HepG2 (cell line): ENCODE data around the gene TENM3. TPM values are rescaled to one million over a fixed set of nuclear protein-coding genes. Genes with fewer than 3 reads are reported as not detected.

Experiments used
- ATAC-seq: fragments of 200-7000 bp; cut with Tn5 transposase; 3 replicates; pipeline ENCODE4 v1.9.1; 2020; ENCODE audit warnings: mild to moderate bottlenecking, moderate library complexity
- BruUV-seq: library from RNA; stranded (reverse); fragments of 400-500 nt; replicated peaks from 2 replicates; lab custom pipeline; 2021; lab: Mats Ljungman, UMichigan
- CTCF ChIA-PET: fragments of 300-600 bp; formaldehyde crosslinking; extraction: SDS; loops from one replicate; lab custom pipeline; 2021; ENCODE audit warnings: low total read pairs, inconsistent platforms, low intra/inter-chr PET ratio; lab: Yijun Ruan, JAX
- POLR2A ChIA-PET: fragments of 350-600 bp; sonication (Branson Sonifier 250); formaldehyde crosslinking; loops from one replicate; lab custom pipeline; 2020; ENCODE audit warnings: antibody characterized with exemption, inconsistent platforms; lab: Yijun Ruan, JAX
- DNase-seq: peaks from one replicate; pipeline ENCODE4 v3.0.0-alpha.2; 2015; ENCODE audit warnings: low spot score
- FAIRE-seq: peaks from 3 replicates; lab custom pipeline; 2011; peaks lifted over from hg19 to GRCh38; lab: Jason Lieb, UNC
- H2AFZ ChIP-seq: one replicate; pipeline ENCODE4 v1.6.1; 2011; ENCODE audit warnings: low read length, inconsistent platforms
- H3K27ac ChIP-seq: fragments of 300-600 bp; 3 replicates; pipeline ENCODE4 v1.8.0; 2011; ENCODE audit warnings: mixed run types, mild to moderate bottlenecking, mixed read lengths, low read length, inconsistent platforms; ENCODE audit not compliant: insufficient read depth; ENCODE audit errors: extremely low read length
- H3K27me3 ChIP-seq, 2 experiments: fragments of 200-600 bp in 1 of 2; 2 replicates in 1 of 2; 3 replicates in 1 of 2; pipeline versions ENCODE4 v1.6.0 to v1.8.0; 2011; ENCODE audit warnings: low read length in 2 of 2, mild to moderate bottlenecking in 2 of 2, moderate library complexity in 2 of 2, inconsistent platforms in 1 of 2; ENCODE audit not compliant: insufficient read depth in 2 of 2, control insufficient read depth in 1 of 2
- H3K36me3 ChIP-seq, 2 experiments: fragments of 200-600 bp in 1 of 2; replicated peaks in 1 of 2; 2 replicates in 1 of 2; 3 replicates in 1 of 2; pipeline versions ENCODE4 v1.5.1 to v1.8.0; 2011; ENCODE audit warnings: low read length in 2 of 2, inconsistent platforms in 1 of 2; ENCODE audit not compliant: insufficient read depth in 2 of 2, control insufficient read depth in 1 of 2
- H3K4me1 ChIP-seq: 2 replicates; pipeline ENCODE4 v1.5.1; 2012; ENCODE audit warnings: low read length, inconsistent platforms; ENCODE audit not compliant: insufficient read depth
- H3K4me2 ChIP-seq: 2 replicates; pipeline ENCODE4 v1.6.0; 2011; ENCODE audit warnings: low read depth, low read length, inconsistent platforms
- H3K4me3 ChIP-seq, 3 experiments: fragments of 200-600 bp in 1 of 3; sonication (generic), shearing (Covaris generic) in 1 of 3; replicated peaks in 1 of 3; 2 replicates each; pipeline ENCODE4 v1.5.1; 2011 to 2016; ENCODE audit warnings: low read length in 3 of 3, inconsistent platforms in 2 of 3, low read depth in 2 of 3, mild to moderate bottlenecking in 2 of 3, control low read depth in 1 of 3, mixed read lengths in 1 of 3; ENCODE audit not compliant: insufficient read depth in 1 of 3
- H3K79me2 ChIP-seq: one replicate; pipeline ENCODE4 v1.6.1; 2011; ENCODE audit warnings: low read length, inconsistent platforms; ENCODE audit not compliant: insufficient read depth
- H3K9ac ChIP-seq: 2 replicates; pipeline ENCODE4 v1.6.0; 2011; ENCODE audit warnings: mild to moderate bottlenecking, low read depth, low read length, inconsistent platforms; ENCODE audit not compliant: insufficient read depth
- H3K9me3 ChIP-seq: 2 replicates; pipeline ENCODE4 v1.5.1; 2012; ENCODE audit warnings: mild to moderate bottlenecking, low read length
- H4K20me1 ChIP-seq: 2 replicates; pipeline ENCODE4 v1.6.0; 2011; ENCODE audit warnings: inconsistent platforms, mild to moderate bottlenecking, low read length, moderate library complexity; ENCODE audit not compliant: insufficient read depth
- CC2D1A ChIP-seq: sonication (generic); formaldehyde crosslinking; IDR thresholded peaks from 2 replicates; pipeline ENCODE4 v1.8.1; 2023; ENCODE audit warnings: mild to moderate bottlenecking, missing genetic modification reagents
- MXD4 ChIP-seq: IDR thresholded peaks from 2 replicates; pipeline ENCODE4 v1.6.1; 2016; ENCODE audit warnings: mild to moderate bottlenecking, missing biosample characterization, missing genetic modification reagents
- NRL ChIP-seq: sonication (generic); formaldehyde crosslinking; IDR thresholded peaks from 2 replicates; pipeline ENCODE4 v1.5.0; 2020; ENCODE audit warnings: missing genetic modification reagents, mild to moderate bottlenecking, moderate library complexity, borderline replicate concordance
- SRF ChIP-seq: IDR thresholded peaks from 2 replicates; pipeline ENCODE4 v1.6.1; 2011; ENCODE audit warnings: mild to moderate bottlenecking, low read depth, low read length, moderate library complexity
- U2AF2 ChIP-seq: fragments of 200-400 bp; formaldehyde crosslinking; IDR thresholded peaks from 2 replicates; pipeline ENCODE4 v1.6.1; 2017; ENCODE audit warnings: low read depth, mild to moderate bottlenecking, low read length
- ZFP36 ChIP-seq: fragments of 150-350 bp; IDR thresholded peaks from 2 replicates; pipeline ENCODE4 v1.6.1; 2018; ENCODE audit warnings: borderline replicate concordance, low read length, low read depth; ENCODE audit not compliant: partially characterized antibody
- ZNF331 ChIP-seq: sonication (generic); formaldehyde crosslinking; IDR thresholded peaks from 2 replicates; pipeline ENCODE4 v1.4.0; 2020; ENCODE audit warnings: missing genetic modification reagents
- ZNF556 ChIP-seq: sonication (generic); formaldehyde crosslinking; IDR thresholded peaks from 2 replicates; pipeline ENCODE4 v1.4.0; 2020; ENCODE audit warnings: mild to moderate bottlenecking, missing genetic modification reagents, borderline replicate concordance
- ZSCAN21 ChIP-seq: sonication (generic); formaldehyde crosslinking; IDR thresholded peaks from 2 replicates; pipeline ENCODE4 v1.8.0; 2022; ENCODE audit warnings: mild to moderate bottlenecking, missing genetic modification reagents, moderate library complexity, borderline replicate concordance
- WGBS: methylation state at CpG from one replicate; pipeline ENCODE4 v1.1.6; 2017; ENCODE audit warnings: low lambda C conversion rate; 5-methylcytosine and 5-hydroxymethylcytosine counted together
- in situ Hi-C: cut with HindIII; loops from 2 replicates; pipeline ENCODE4 v1.10.0; 2017; ENCODE audit warnings: low pct_unique_long_range_greater_than_20kb; ENCODE audit not compliant: extremely low pct_ligation_motif_present
- intact Hi-C: fragments of 100-400 bp; cut with micrococcal nuclease; formaldehyde crosslinking; loops from one replicate; pipeline ENCODE4 v1.10.0; 2022; ENCODE audit not compliant: unreplicated experiment
- polyA plus RNA-seq, 8 experiments: library from polyadenylated mRNA; depleted of rRNA in 3 of 8; stranded (reverse) in 7 of 8; unstranded in 1 of 8; fragments of >200 nt; fragmentation: Illumina TruSeq in 4 of 8; extraction: Trizol in 4 of 8; gene quantifications; 2 replicates each; pipeline versions ENCODE4 v1.2.1 to v1.2.3, GENCODE V29; 2011 to 2016; ENCODE audit warnings: low read depth in 4 of 8, missing spikeins in 1 of 8, mixed read lengths in 1 of 8; ENCODE audit not compliant: insufficient read depth in 1 of 8
- total RNA-seq, 5 experiments: library from RNA; depleted of rRNA; stranded (reverse); fragments of >200 nt; fragmentation: Illumina TruSeq; extraction: Trizol; gene quantifications; 2 replicates each; pipeline ENCODE4 v1.2.3, GENCODE V29; 2016; ENCODE audit warnings: low read depth in 1 of 5
- TF ChIP-seq, protein P1 (sequence below): sonication (generic); formaldehyde crosslinking; IDR thresholded peaks from 2 replicates; pipeline ENCODE4 v1.5.1; 2020; ENCODE audit warnings: missing genetic modification reagents, mild to moderate bottlenecking, borderline replicate concordance
- TF ChIP-seq, protein P2 (sequence below): sonication (generic); formaldehyde crosslinking; IDR thresholded peaks from 2 replicates; pipeline ENCODE4; 2020; ENCODE audit warnings: missing genetic modification reagents, mild to moderate bottlenecking, borderline replicate concordance
- TF ChIP-seq, protein P3 (sequence below): sonication (generic); formaldehyde crosslinking; conservative IDR thresholded peaks from 2 replicates; pipeline ENCODE4 v1.4.0; 2020; ENCODE audit warnings: missing genetic modification reagents
- TF ChIP-seq, protein P4 (sequence below): sonication (generic); formaldehyde crosslinking; IDR thresholded peaks from 2 replicates; pipeline ENCODE4 v1.5.0; 2020; ENCODE audit warnings: missing genetic modification reagents

The TENM3 gene
- total and polyA plus RNA-seq, 2 of the 13 experiments (the other 11 are each of a cell fraction or from before 2014, with no cell fraction given) = 0.04 TPM; not detected in 1

DNA sequence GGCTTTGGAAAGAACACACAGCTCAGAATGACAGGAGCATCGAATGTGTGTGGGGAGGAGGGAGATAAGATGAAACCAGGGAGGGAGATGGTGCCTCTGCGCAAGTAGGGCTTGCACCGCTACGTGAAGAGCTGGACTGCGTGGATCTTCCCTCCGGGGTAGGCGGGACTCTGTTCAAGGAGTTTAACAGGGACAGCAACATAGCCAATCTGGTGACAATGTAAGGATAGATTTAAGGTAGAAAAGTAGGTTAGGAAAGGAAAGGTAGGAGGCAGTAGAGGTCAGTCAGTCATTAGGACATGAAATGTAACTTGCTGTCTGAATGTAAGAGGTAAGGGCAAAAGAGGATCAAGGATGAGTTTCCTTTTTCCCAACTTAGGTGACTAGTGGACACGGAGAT is 521.4 kb downstream of the TENM3 start:
- H4K20me1 ChIP-seq = no peaks in the 10 kb centered on the region
- peaks cover 2 to 3% of the 10 kb centered on the region in 2 experiments; a peak in 3 of 5 replicates for H3K27me3 ChIP-seq
- intact Hi-C loops = no loop called here
- POLR2A ChIA-PET = no interaction called here
- H2AFZ ChIP-seq = no peak overlapping the region
- no TSS peak for BruUV-seq
- H3K27ac ChIP-seq = no peak overlapping the region
- 57% methylated on average over 8 of the region's 8 CpGs for WGBS
- no peak for FAIRE-seq
- H3K79me2 ChIP-seq = no peaks in the 10 kb centered on the region
- in situ Hi-C loops = no loop called here
- CTCF ChIA-PET = no interaction called here
- no peaks in the 10 kb centered on the region for H3K36me3 ChIP-seq
- TF ChIP-seq, protein P1, sequence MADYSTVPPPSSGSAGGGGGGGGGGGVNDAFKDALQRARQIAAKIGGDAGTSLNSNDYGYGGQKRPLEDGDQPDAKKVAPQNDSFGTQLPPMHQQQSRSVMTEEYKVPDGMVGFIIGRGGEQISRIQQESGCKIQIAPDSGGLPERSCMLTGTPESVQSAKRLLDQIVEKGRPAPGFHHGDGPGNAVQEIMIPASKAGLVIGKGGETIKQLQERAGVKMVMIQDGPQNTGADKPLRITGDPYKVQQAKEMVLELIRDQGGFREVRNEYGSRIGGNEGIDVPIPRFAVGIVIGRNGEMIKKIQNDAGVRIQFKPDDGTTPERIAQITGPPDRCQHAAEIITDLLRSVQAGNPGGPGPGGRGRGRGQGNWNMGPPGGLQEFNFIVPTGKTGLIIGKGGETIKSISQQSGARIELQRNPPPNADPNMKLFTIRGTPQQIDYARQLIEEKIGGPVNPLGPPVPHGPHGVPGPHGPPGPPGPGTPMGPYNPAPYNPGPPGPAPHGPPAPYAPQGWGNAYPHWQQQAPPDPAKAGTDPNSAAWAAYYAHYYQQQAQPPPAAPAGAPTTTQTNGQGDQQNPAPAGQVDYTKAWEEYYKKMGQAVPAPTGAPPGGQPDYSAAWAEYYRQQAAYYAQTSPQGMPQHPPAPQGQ (CRISPR knock-in tag) = no peak
- TF ChIP-seq ZSCAN21 (CRISPR knock-in tag) (no peak), ZNF556 (CRISPR knock-in tag) (no peak), MXD4 (CRISPR knock-in tag) (no peak), ZNF331 (CRISPR knock-in tag) (no peak), SRF (no peak), NRL (CRISPR knock-in tag) (no peak), U2AF2 (no peak), ZFP36 (no peak), CC2D1A (CRISPR knock-in tag) (no peak)
- TF ChIP-seq, protein P2, sequence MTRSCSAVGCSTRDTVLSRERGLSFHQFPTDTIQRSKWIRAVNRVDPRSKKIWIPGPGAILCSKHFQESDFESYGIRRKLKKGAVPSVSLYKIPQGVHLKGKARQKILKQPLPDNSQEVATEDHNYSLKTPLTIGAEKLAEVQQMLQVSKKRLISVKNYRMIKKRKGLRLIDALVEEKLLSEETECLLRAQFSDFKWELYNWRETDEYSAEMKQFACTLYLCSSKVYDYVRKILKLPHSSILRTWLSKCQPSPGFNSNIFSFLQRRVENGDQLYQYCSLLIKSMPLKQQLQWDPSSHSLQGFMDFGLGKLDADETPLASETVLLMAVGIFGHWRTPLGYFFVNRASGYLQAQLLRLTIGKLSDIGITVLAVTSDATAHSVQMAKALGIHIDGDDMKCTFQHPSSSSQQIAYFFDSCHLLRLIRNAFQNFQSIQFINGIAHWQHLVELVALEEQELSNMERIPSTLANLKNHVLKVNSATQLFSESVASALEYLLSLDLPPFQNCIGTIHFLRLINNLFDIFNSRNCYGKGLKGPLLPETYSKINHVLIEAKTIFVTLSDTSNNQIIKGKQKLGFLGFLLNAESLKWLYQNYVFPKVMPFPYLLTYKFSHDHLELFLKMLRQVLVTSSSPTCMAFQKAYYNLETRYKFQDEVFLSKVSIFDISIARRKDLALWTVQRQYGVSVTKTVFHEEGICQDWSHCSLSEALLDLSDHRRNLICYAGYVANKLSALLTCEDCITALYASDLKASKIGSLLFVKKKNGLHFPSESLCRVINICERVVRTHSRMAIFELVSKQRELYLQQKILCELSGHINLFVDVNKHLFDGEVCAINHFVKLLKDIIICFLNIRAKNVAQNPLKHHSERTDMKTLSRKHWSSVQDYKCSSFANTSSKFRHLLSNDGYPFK (CRISPR knock-in tag) = no peak
- TF ChIP-seq, protein P3, sequence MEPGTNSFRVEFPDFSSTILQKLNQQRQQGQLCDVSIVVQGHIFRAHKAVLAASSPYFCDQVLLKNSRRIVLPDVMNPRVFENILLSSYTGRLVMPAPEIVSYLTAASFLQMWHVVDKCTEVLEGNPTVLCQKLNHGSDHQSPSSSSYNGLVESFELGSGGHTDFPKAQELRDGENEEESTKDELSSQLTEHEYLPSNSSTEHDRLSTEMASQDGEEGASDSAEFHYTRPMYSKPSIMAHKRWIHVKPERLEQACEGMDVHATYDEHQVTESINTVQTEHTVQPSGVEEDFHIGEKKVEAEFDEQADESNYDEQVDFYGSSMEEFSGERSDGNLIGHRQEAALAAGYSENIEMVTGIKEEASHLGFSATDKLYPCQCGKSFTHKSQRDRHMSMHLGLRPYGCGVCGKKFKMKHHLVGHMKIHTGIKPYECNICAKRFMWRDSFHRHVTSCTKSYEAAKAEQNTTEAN (CRISPR knock-in tag) = no peak
- TF ChIP-seq, protein P4, sequence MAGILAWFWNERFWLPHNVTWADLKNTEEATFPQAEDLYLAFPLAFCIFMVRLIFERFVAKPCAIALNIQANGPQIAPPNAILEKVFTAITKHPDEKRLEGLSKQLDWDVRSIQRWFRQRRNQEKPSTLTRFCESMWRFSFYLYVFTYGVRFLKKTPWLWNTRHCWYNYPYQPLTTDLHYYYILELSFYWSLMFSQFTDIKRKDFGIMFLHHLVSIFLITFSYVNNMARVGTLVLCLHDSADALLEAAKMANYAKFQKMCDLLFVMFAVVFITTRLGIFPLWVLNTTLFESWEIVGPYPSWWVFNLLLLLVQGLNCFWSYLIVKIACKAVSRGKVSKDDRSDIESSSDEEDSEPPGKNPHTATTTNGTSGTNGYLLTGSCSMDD (CRISPR knock-in tag) = no peak
- no peak overlapping the region for H3K4me3 ChIP-seq
- no peak for DNase-seq
- no peaks in the 10 kb centered on the region for H3K4me1 ChIP-seq
- H3K9ac ChIP-seq = no peak overlapping the region
- no peaks in the 10 kb centered on the region for H3K9me3 ChIP-seq
- no peak overlapping the region for H3K4me2 ChIP-seq
- ATAC-seq = no peak
